GM18867 (cell line): ENCODE data around the gene UCMA.
A peak's percentile ranks its signal among the peaks of the same experiment; 100 is the strongest.

ENCODE experiments used
- ATAC-seq: cut with Tn5 transposase; IDR thresholded peaks from one replicate; pipeline ENCODE4 v1.9.1; 2021; ENCODE audit warnings: mild to moderate bottlenecking, moderate library complexity; ENCODE audit not compliant: unreplicated experiment

UCMA gene

GRCh38 chr10:13189961-13190360 lies 44.2 kb downstream of the UCMA start:
- ATAC-seq: no peak

GRCh38 chr10:13188593-13188992 lies 45.6 kb downstream of the UCMA start:
- ATAC-seq: no peak

GRCh38 chr10:13187135-13187534 lies 47.0 kb downstream of the UCMA start:
- no peak for ATAC-seq

GRCh38 chr10:13184730-13185514 lies 49.3 kb downstream of the UCMA start:
- ATAC-seq: no peak

- no peak for ATAC-seq
Observed at GRCh38 chr10:13184276-13184675, 49.9 kb downstream of the UCMA start.

- peak; percentile 63 for ATAC-seq
Observed at GRCh38 chr10:13183625-13184024, 50.5 kb downstream of the UCMA start.

- no peak for ATAC-seq
Observed at GRCh38 chr10:13182424-13182823, 51.8 kb downstream of the UCMA start.

GRCh38 chr10:13180788-13181187 lies 53.4 kb downstream of the UCMA start:
- ATAC-seq: no peak

GRCh38 chr10:13173616-13174015 lies 60.6 kb downstream of the UCMA start:
- no peak for ATAC-seq
